HG02852 (cell line): ENCODE data around the gene GRIK1.

ENCODE experiments used
- ATAC-seq: cut with Tn5 transposase; IDR thresholded peaks from one replicate; pipeline ENCODE4 v1.9.1; 2021; ENCODE audit warnings: mild to moderate bottlenecking, moderate library complexity; ENCODE audit not compliant: unreplicated experiment

The GRIK1 gene

DNA sequence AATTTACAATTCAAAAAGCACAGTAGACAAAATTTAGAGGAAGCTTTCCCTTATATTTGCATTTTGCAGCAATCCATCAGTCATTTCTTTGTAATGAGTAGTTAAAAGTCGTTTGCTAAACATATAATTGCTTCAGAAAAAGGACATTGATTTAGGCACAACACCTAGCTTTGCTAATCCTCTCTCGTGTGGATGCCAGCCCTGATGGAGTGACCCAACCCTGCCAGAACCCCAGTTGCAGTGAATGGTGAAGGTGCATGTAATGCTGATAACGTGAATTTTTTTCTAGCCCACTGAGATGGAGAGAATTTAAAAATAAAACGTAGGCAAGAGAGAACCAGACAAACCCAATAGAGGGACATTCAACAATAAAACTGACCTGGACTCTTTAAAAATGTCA is 263.4 kb downstream of the GRIK1 start:
- ATAC-seq: no peak

DNA sequence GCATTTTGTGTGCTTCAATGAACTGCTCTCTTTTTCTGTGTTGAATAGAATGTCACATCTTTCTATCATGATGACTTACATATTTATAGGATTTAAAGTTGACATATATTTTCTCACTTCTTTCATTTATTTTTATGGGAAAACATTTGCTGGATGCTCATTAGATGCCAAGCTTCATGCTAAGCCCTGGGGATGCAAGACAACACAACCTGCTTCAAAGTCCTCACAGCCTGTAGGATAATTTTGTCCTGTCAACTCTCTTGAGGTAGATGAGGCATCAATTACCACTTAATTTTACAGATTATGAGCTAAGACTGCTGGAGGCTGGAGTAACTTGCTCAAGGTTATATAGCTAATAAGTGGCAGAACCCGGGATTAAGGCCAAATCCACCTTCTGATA is 264.3 kb downstream of the GRIK1 start:
- ATAC-seq: no peak

DNA sequence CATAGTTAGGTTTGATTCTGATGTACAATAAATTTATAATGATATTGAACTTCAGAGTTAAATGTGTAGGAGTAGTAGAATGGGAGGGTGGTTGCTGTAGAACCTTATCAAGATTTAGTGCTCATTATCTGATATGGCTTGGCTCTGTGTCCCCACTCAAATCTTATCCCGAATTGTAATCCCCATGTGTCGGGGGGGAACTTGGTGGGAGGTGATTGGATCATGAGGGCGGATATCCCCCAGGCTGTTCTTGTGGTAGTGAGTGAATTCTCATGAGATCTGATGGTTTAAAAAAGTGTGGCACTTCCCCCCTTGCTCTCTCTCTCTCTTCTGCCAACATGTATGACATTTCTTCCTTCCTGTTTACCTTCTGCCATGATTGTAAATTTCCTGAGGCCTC is 265.5 kb downstream of the GRIK1 start:
- no peak for ATAC-seq

DNA sequence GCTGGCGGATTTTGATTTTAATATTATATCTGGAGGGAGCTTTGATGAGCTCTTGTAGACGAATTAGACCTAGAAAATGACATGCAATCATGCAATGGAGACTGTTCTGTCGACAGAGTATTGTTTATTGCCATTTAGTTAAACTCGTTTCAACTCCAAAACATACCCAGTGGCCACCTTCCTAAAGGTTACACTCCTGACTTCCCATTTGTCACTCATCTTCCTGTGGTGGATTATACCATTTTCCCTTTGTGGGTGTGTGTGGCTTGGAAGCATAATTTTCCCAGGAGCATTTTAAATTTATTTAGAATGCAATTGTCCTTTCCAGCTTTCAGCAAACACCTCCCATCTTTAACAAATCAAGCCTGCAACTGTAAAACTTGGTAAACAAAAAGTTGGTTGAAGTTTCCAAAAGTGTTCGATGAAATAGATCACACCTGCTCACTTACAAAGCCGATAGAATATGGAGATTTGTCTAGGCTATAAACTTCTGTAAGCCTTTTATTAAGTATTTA is 266.6 kb downstream of the GRIK1 start:
- no peak for ATAC-seq

DNA sequence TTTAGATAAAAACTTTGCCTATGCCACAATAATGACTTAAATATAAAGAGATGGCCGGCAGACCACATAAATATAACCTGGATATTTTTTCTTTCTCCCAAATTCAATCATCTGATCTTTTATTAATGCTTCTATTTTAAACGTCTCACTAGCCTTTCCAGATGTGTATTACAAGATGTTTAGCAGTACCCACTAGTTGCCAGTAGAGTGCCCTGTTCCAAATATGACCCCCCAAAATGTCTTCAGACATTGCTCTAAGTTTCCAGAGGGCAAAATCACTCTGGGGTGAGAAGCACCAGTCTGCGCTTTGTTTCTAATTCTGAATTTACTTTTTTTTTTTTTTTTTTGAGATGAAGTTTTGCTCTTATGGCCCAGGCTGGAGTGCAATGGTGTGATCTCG is 268.1 kb downstream of the GRIK1 start:
- ATAC-seq: no peak

DNA sequence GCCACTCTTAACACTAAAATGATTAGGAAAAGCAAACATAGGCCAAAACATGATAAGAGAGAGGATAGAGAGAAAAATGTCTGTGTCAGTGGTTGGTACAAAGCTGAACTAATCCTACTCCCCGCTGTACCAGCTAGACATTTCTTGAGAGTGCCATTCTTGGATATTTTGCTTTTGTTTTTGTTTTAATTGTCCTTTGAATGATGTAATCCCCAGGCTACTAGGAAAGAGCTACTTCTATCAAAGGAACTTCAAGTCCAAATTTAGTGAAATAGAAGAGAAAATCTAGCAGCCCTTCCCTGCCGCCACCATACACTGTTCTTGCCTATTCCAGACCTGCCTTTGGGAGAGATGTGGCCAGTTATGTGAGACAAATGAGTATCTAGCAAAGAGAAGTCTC is 269.6 kb downstream of the GRIK1 start:
- no peak for ATAC-seq

DNA sequence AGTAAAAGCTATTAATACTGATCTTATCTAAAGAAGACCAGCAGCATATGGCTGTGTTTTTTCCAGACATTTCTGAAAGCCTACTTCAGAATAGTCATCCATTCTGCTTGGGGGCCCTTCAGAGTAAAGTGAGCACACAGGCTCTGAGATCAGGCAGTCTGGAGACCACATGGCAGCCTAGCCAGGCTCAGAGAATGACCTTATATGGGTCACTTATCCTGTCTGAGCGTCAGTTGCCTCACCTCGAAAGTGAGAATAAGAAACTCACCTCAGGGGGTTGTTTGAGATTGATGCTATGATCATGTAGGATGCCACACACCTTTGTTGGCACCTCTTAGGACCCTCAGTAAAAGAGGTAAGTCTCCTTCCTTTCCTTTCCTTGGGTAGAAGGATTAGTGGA is 270.4 kb downstream of the GRIK1 start:
- peak; percentile 84 for ATAC-seq

DNA sequence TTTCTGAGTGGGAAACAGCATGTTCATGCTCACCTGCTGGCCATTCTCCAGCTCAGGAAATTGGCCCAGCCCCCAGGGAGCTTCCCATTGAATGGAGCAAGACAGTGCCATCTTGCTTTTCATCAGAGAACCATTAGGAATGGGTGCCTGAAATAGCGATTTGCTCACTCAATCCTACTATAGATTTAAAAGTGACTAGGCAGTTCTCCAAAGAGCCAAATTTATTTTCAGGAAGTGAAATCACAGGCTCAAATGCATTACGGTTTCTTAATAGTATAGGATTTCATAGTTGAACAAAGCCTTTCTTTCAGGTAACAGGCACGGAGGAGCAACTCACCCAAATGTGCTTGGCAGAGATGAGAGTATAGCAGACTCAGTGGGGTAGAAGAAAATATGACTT is 272.1 kb downstream of the GRIK1 start:
- no peak for ATAC-seq

DNA sequence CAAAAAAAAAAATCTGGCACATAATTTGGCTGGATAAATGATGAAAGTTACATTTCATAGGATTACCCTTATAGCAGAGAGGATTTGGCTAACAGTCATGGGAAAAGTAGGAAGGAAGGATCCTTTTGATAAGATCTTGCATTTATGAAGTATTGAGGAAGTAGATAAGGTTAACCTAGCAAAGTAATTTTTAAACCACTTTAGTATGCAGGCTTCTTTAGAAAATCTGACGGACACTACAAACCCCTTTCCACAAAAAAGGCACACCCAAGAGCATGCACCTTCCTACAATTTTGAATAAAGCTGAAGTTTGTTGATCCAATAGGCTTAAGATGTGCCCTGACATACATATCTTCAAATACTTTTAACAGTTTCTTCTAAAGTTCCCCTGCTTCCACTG is 275.2 kb downstream of the GRIK1 start:
- ATAC-seq: no peak

DNA sequence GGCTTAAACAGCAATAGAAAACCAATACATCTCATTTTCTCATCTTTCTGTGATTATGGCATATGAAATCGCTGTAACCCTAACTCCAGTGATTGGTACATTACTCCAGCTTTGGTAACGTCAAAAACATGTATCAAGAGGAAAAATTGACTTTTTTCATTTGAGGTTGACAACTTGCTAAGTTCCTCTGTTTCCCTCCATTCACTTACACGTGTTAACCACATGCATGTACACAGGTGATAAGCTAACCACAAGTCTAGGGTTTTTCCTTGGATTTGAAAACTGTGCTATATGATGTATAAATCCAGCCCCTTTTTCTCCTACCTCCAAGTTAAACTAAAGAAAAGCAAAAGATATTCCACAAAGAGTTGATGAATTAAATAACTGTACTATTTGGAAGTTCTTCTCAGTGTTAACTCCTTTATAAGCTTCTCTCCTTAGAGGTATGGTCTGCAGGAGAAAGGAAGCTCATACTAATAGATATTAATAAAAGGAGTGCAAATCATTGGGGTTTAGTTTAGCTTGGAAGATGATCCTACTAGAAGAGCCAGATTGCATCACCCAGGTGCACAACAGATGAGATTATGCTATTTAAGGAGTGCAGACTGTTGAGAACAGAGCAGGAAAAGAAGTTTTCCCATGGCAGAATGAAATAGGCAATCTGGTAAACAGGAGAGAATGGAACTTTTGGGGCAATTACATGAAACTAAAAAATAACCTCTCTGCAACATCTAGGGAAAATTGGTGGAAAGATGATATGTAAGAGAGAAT is 277.9 kb downstream of the GRIK1 start:
- ATAC-seq: no peak

DNA sequence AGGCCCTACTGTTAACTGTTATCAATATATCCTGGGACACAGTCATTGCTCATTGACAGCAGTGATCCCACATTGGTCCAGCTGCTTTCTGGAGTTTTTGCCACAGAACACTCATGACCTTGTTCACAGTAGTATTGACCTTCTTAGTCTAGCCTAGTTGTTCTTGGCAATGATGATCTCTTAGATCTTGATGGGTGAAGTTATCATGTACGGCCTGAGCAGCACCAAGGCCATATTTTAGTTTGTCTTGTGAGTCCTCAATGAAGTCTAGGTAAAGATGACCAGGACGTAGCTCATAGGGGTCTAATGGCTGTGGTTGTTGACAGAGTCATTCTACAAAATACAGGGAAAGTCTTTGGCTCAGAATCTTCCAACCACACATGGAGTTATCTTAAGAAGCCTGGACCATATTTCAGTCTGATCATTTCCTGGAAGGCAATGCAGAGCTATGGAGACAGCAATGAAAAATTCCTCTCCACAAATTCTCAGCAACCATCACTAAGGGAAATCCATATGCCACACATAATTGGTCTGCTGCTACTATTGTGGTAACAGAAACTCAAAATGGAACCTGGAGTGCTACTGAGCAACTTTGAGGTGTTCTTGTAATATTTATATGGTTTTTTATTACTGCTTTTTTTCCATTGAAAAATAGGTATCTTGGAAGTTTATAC is 279.6 kb downstream of the GRIK1 start:
- no peak for ATAC-seq

DNA sequence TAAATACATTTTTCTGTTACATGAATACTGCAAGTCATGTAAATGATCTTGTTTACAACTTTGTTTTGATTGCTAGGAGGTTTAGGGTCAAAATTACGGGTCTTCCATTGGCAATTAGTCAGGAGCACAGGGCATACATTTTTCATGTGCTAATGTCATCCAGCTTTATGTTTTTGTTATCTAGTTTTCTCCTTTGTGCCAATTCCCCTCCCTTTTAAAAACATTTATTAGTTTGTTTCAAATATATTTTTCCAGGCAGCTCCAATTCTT is 280.9 kb downstream of the GRIK1 start:
- no peak for ATAC-seq

DNA sequence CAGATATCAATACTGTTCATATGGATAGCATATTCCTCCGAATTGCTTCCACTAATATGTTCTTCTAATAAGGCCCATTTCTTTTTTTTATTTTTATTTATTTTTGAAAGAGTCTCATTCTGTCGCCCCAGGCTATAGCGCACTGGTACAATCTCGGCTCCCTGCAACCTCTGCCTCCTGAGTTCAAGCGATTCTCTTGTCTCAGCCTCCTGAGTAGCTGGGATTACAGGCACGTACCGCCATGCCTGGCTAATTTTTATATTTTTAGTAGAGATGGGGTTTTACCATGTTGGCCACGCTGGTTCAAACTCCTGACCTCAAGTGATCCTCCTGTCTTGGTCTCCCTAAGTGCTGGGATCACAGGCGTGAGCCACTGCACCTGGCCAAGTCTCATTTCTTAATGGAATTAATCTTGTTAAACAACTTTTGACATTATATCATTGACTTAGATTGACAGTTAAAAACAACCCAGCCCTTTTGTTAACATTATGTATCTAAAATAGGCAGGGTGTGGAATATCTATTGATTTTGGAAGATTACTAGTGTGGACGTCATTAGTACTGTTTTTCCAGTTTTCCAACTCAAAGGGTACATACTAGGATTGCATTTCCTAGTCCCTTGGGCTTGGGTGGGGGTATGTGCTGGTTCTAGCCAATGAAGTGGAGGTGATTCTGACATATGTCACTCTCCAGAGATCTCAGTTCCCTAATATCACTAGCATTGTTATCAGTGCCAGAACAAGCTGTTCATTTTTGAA is 281.4 kb downstream of the GRIK1 start:
- no peak for ATAC-seq

DNA sequence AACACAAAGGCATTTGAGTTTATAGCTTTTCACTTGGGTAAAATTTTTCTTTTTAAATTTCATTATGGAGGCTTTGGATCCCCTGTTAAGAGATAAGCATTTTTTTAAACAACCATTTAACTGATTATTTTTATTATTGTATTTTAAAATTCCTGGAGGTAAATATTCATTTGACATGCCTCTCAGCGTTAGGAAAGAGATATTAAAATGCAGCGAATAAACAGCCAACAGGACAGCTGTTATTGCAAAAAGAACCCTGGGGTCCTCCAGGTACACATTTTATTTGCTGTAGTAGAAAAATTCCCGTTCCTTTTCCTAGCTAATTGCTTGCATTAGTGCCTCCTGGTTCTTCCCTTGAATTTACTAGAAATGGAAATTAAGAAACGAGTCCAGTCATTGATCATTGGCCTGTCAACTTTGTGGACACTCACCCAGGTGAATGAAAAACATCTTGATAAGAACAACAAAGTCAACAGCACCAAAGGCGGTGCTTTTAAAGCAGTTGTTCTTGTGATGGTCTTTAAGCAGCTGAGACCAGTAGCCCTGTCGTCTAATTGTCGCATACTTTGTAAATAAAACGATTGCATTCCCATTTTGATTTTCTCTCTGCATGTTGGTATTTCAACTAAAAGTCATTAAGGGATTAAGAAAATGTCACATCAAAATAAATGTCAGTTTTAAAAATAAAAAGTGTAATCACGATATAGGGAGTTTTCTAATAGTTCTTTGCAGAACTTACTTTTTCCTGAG is 282.4 kb downstream of the GRIK1 start:
- ATAC-seq: no peak

DNA sequence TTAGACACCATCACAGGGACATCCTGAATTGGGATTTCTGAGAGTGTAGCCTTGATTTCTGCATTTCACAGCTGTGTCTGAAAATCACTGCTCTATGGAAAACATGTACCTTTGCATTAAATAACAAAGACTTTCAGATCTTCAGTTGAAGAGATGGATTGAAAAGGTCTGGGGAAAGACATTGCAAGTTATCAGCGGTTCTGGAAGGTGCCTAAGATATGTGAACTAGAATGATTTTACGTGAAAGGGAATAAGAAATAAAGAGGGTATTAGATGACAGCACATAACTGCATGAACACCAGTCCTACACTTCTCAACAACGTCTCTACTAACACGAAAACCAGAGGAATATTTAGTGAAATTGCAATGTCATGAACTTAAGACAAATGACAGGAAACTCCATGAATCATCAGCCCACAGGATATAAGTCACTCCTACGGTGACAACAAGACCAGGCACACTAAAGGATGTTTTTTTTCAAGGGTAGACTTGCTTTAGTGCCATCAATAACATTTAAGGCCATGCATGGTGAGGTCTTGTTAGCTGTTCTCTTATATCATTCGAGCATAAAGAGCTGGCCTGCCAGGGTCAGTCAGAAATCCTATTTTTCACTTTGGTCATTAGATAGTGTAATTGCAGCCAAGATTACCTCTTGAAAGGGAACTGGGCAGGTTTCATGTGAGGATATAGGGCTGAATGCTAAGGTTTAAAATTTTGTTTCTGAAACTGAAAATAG is 283.1 kb downstream of the GRIK1 start:
- no peak for ATAC-seq

DNA sequence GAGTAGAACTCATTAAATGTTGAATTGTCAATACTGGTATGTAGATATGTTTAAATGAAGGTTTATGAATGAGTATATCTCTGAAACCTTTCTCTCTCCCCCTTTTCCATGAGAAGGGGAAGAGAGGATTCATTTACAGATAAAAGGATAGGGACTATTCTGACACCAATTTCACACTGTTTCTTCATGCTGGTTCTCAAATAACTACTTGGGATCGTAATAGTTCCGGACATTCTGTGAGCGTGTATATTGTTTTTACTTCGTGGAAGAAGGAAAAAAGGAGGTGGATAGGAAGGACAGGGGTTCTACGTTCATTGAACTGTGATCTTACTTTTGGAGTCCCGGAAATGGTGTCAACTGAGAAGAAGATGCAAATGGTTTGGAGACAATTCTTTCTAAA is 284.2 kb downstream of the GRIK1 start:
- ATAC-seq: no peak

DNA sequence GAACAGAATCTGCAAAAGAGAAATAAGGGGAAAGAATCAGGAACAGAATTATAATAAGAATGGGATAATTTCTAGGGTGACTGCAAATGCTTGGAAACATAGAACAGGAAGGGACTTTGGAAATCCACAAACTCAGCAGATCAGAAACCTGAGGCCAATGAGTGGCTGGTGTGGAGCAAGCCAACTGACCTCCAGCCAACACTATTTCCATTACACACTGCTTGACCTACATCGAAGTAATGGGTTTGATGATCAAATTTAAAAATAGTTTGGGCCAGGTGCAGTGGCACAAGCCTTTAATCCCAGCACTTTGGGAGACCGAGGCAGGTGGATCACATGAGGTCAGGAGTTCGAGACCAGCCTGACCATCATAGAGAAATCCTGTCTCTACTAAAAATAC is 284.9 kb downstream of the GRIK1 start:
- ATAC-seq: no peak

DNA sequence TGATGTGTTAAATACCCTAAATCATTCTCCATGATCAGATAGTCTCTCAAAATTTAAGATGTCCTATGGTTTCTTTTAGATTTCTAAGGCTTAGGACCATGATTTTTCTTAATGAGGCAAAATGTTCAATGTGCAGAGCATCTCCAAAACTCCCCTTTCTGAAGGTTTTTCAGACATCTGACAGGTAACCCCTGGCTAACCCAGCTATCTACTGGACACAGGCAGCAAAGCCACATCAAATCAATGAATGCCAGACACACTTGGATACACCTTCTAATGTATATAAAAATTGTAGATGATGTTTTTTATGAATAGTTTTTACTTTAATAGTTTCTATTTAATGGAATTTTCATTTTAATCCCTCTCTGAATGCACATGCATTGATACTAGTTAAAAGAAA is 285.6 kb downstream of the GRIK1 start:
- no peak for ATAC-seq

DNA sequence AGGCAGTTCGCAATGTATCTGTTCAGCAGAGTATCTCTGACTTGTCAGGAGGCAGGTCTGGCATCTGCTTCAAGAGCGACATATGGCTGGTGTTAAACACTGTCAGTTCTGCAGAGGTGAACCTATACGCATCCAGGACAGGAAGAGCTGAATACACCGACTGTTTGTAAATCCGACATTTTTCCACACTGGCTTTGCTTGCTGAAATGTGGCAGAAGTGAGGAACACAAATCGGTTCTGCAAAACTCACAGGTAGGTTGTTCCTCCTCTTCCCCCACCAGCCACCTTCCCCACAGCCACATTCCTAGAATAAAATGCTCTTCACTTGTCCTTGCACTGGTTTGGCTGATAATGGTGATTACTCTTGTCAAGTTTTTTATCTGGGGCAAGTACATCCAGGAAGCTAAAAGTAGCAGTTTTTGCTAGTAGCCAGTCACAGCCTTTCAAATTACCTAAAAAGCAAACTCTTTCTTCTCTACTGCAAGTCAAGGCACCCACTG is 289.2 kb downstream of the GRIK1 start:
- no peak for ATAC-seq

DNA sequence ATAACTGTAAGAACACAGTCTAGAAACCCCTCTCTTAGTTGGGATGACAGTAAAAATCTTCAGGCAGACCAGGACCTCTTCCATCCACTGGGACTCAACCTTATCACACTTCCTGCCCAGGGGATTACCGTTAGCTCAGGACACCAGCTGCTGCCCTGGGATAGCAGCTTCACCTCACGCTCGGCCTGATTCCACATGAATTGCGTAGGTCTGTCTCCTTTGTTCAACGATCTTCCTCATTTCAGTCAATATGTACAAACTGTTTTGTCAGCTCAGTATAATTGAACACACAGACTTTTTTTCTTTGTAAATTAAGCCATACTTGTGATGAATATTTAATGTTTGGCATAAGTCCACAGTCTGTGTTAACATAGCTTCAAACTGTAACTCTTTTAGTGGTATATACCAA is 290.4 kb downstream of the GRIK1 start:
- no peak for ATAC-seq
